Thoracic aorta (tissue), 2 donors: ENCODE data around the gene ABCB8. TPM values are rescaled to one million over a fixed set of nuclear protein-coding genes. Genes with fewer than 3 reads are reported as not detected.

ENCODE experiments used
- ATAC-seq: fragments of 150-250 bp; one replicate; pipeline ENCODE4 v1.8.0; 2017; ENCODE audit warnings: low read depth; ENCODE audit not compliant: insufficient number of reproducible peaks, low FRiP score
- DNase-seq: peaks from one replicate; pipeline ENCODE4 v3.0.0-alpha.2; 2020; ENCODE audit warnings: low spot score
- H3K27ac ChIP-seq, 2 donors: fragments of 200-600 bp; sonication (generic); 1 replicate in 1 of 2; 2 replicates in 1 of 2; pipeline ENCODE4 v1.5.1; 2016; ENCODE audit warnings: mild to moderate bottlenecking in 2 of 2, moderate library complexity in 2 of 2
- H3K27me3 ChIP-seq: fragments of 200-600 bp; sonication (generic); replicated peaks from 2 replicates; pipeline ENCODE4 v1.6.0; 2016; ENCODE audit warnings: mild to moderate bottlenecking; ENCODE audit not compliant: insufficient read depth
- H3K36me3 ChIP-seq: fragments of 200-600 bp; sonication (generic); one replicate; pipeline ENCODE4 v1.5.1; 2016
- H3K4me1 ChIP-seq, 2 donors: fragments of 200-600 bp; sonication (generic); 1 replicate in 1 of 2; 2 replicates in 1 of 2; pipeline versions ENCODE4 v1.5.1 to v1.6.0; 2016; ENCODE audit warnings: low read depth in 2 of 2, mild to moderate bottlenecking in 1 of 2; ENCODE audit not compliant: control insufficient read depth in 1 of 2
- H3K4me3 ChIP-seq: fragments of 200-600 bp; sonication (generic); 2 replicates; pipeline ENCODE4 v1.5.1; 2016; ENCODE audit warnings: mild to moderate bottlenecking
- H3K9me3 ChIP-seq: fragments of 200-600 bp; sonication (generic); 2 replicates; pipeline ENCODE4 v1.5.1; 2016
- CTCF ChIP-seq: fragments of 200-600 bp; sonication (generic); IDR thresholded peaks from one replicate; pipeline ENCODE4 v1.5.1; 2019; ENCODE audit warnings: antibody characterized with exemption
- total RNA-seq, 2 donors: library from RNA; depleted of rRNA; stranded (reverse); fragments of >200 nt; gene quantifications; one replicate each; pipeline versions ENCODE4 v1.1.0 to v1.2.3, GENCODE V29; 2016

ABCB8 gene
- total RNA-seq, 2 donors from 2014 or later = 34.1 to 35.1 TPM

- Histone ChIP-seq H3K27ac (peak overlapping the region in 1 of 2 donors; percentile 67), H3K27me3 (no peaks in the 10 kb centered on the region), H3K9me3 (no peaks in the 10 kb centered on the region), H3K4me3 (no peak overlapping the region), H3K36me3 (peaks cover 22% of the 10 kb centered on the region), H3K4me1 (peaks cover 35 to 49% of the 10 kb centered on the region in 2 donors)
- ATAC-seq = no peak
- no peak for DNase-seq
- TF ChIP-seq CTCF = no peak
Observed at GRCh38 chr7:151062111-151062398, 33.8 kb downstream of the ABCB8 start.

- Histone ChIP-seq H3K27me3 (no peaks in the 10 kb centered on the region), H3K27ac (peak overlapping the region; percentile 53 to 67), H3K4me3 (peak overlapping the region; percentile 59), H3K9me3 (no peaks in the 10 kb centered on the region), H3K36me3 (peaks cover 27% of the 10 kb centered on the region), H3K4me1 (peaks cover 33 to 44% of the 10 kb centered on the region in 2 donors)
- TF ChIP-seq CTCF = no peak
- DNase-seq (no peak), ATAC-seq (no peak)
Observed at GRCh38 chr7:151062399-151063211, 34.4 kb downstream of the ABCB8 start.

GRCh38 chr7:151063212-151063561 lies 34.9 kb downstream of the ABCB8 start:
- Histone ChIP-seq H3K36me3 (peaks cover 33% of the 10 kb centered on the region), H3K27me3 (no peaks in the 10 kb centered on the region), H3K4me1 (peaks cover 33 to 44% of the 10 kb centered on the region in 2 donors), H3K27ac (peak overlapping the region; percentile 53 to 67), H3K9me3 (no peaks in the 10 kb centered on the region), H3K4me3 (peak overlapping the region; percentile 59)
- DNase-seq (no peak), ATAC-seq (no peak)
- TF ChIP-seq CTCF = no peak

GRCh38 chr7:151064454-151064853 lies 36.2 kb downstream of the ABCB8 start:
- Histone ChIP-seq H3K27ac (no peak overlapping the region), H3K9me3 (no peaks in the 10 kb centered on the region), H3K4me1 (peaks cover 26 to 34% of the 10 kb centered on the region in 2 donors), H3K36me3 (peaks cover 38% of the 10 kb centered on the region), H3K4me3 (no peak overlapping the region), H3K27me3 (no peaks in the 10 kb centered on the region)
- ATAC-seq (no peak), DNase-seq (no peak)
- no peak for TF ChIP-seq CTCF

GRCh38 chr7:151064993-151065392 lies 36.7 kb downstream of the ABCB8 start:
- no peak for DNase-seq
- TF ChIP-seq CTCF = no peak
- Histone ChIP-seq H3K27me3 (no peaks in the 10 kb centered on the region), H3K9me3 (no peaks in the 10 kb centered on the region), H3K4me3 (no peak overlapping the region), H3K27ac (no peak overlapping the region), H3K36me3 (peaks cover 41% of the 10 kb centered on the region), H3K4me1 (peaks cover 26 to 34% of the 10 kb centered on the region in 2 donors)
- ATAC-seq = no peak
